G401 (cell line): Measurements from ENCODE around the gene ZNF628. TPM values are rescaled to one million over a fixed set of nuclear protein-coding genes. Genes with fewer than 3 reads are reported as not detected.
A peak's percentile ranks its signal among the peaks of the same experiment; 100 is the strongest.
"Not testable (repeated sequence)": the region's sequence is repeated elsewhere in the genome, so short reads cannot be mapped to it uniquely, and the experiment has no call there.

Experiments
- DNase-seq: peaks from one replicate; pipeline ENCODE4 v3.0.0-alpha.2; 2015; ENCODE audit warnings: low spot score
- in situ Hi-C: cut with HindIII; loops from 2 replicates; pipeline ENCODE4 v1.10.0; 2016; ENCODE audit warnings: low sequenced_read_pairs, mixed read lengths
- total RNA-seq: library from RNA; depleted of rRNA; stranded (reverse); fragments of >200 nt; shearing (Covaris generic); gene quantifications from 2 replicates; pipeline ENCODE4 v1.2.3, GENCODE V29; 2014

Gene ZNF628
- total RNA-seq, 1 experiment from 2014 or later, result 13.3 TPM

GRCh38 chr19:55491546-55492360 is 15.3 kb downstream of the ZNF628 start:
- in situ Hi-C loops, result no loop called here
- no peak for DNase-seq

- in situ Hi-C loops, result no loop called here
Measured at GRCh38 chr19:55492362-55492944, 16.0 kb downstream of the ZNF628 start.

GRCh38 chr19:55493052-55493644 is 16.7 kb downstream of the ZNF628 start:
- in situ Hi-C loops, result no loop called here

More at GRCh38 chr19:55492362-55492944, 16.0 kb downstream of the ZNF628 start:
- DNase-seq, result no peak

GRCh38 chr19:55493645-55494171 is 17.3 kb downstream of the ZNF628 start:
- DNase-seq, result no peak
- in situ Hi-C loops, result no loop called here

More at GRCh38 chr19:55493052-55493644, 16.7 kb downstream of the ZNF628 start:
- no peak for DNase-seq

- in situ Hi-C loops, result no loop called here
- DNase-seq, result no peak
Measured at GRCh38 chr19:55494172-55494761, 17.9 kb downstream of the ZNF628 start.

GRCh38 chr19:55495646-55496349 is 19.4 kb downstream of the ZNF628 start:
- in situ Hi-C loops, result no loop called here
- no peak for DNase-seq

- in situ Hi-C loops, DNase-seq: not testable (repeated sequence)
Measured at GRCh38 chr19:55496820-55497219, 20.4 kb downstream of the ZNF628 start.

GRCh38 chr19:55497763-55498162 is 21.3 kb downstream of the ZNF628 start:
- in situ Hi-C loops, result no loop called here
- no peak for DNase-seq

GRCh38 chr19:55498246-55498840 is 21.9 kb downstream of the ZNF628 start:
- in situ Hi-C loops, result no loop called here
- DNase-seq, result no peak

GRCh38 chr19:55500368-55500952 is 24.0 kb downstream of the ZNF628 start:
- in situ Hi-C loops, result no loop called here
- no peak for DNase-seq

GRCh38 chr19:55502197-55502952 is 26.0 kb downstream of the ZNF628 start:
- in situ Hi-C loops, result no loop called here
- no peak for DNase-seq

GRCh38 chr19:55503157-55503501 is 26.7 kb downstream of the ZNF628 start:
- no peak for DNase-seq
- in situ Hi-C loops, result no loop called here

- DNase-seq, result peak; percentile 94
- in situ Hi-C loops, result no loop called here
Measured at GRCh38 chr19:55503502-55504251, 27.3 kb downstream of the ZNF628 start.

GRCh38 chr19:55504252-55504603 is 27.8 kb downstream of the ZNF628 start:
- in situ Hi-C loops, result no loop called here
- no peak for DNase-seq

GRCh38 chr19:55504981-55505380 is 28.6 kb downstream of the ZNF628 start:
- no peak for DNase-seq
- in situ Hi-C loops, result no loop called here

- no peak for DNase-seq
- in situ Hi-C loops, result no loop called here
Measured at GRCh38 chr19:55508120-55508519, 31.7 kb downstream of the ZNF628 start.

GRCh38 chr19:55516878-55517620 is 40.6 kb downstream of the ZNF628 start:
- peak; percentile 96 for DNase-seq
- in situ Hi-C loops, result no loop called here
